ENCODE data around the gene ATP6V0A4.
"Not testable (repeated sequence)": the region's sequence is repeated elsewhere in the genome, so short reads cannot be mapped to it uniquely, and the experiment has no call there.

The ATP6V0A4 gene

GRCh38 chr7:138821912-138822311 lies 23.9 kb upstream of the ATP6V0A4 start:
- Mint-ChIP-seq H3K4me1 (no peaks in the 10 kb centered on the region), H3K36me3 (no peaks in the 10 kb centered on the region), H3K27ac (no peak overlapping the region), H3K27me3 (no peaks in the 10 kb centered on the region), H3K9me3 (peaks cover 0 to 6% of the 10 kb centered on the region in 2 donors), H3K4me3 (no peak overlapping the region)
- DNase-seq (no peak), ATAC-seq (replicated peaks) (no peak)

GRCh38 chr7:138819625-138820024 lies 21.6 kb upstream of the ATP6V0A4 start:
- Mint-ChIP-seq H3K27ac (no peak overlapping the region), H3K9me3 (no peaks in the 10 kb centered on the region), H3K27me3 (no peaks in the 10 kb centered on the region), H3K4me1 (no peaks in the 10 kb centered on the region), H3K36me3 (no peaks in the 10 kb centered on the region), H3K4me3 (no peak overlapping the region)
- DNase-seq: no peak
- ATAC-seq (replicated peaks): no peak

GRCh38 chr7:138816650-138817049 lies 18.7 kb upstream of the ATP6V0A4 start:
- no peaks in the 10 kb centered on the region for H3K4me1 Mint-ChIP-seq
- H3K27me3 Mint-ChIP-seq: no peaks in the 10 kb centered on the region
- H3K9me3 Mint-ChIP-seq: no peaks in the 10 kb centered on the region
- ATAC-seq (replicated peaks) (no peak), DNase-seq (no peak)
- no peak overlapping the region for H3K27ac Mint-ChIP-seq
- no peak overlapping the region for H3K4me3 Mint-ChIP-seq
- H3K36me3 Mint-ChIP-seq: no peaks in the 10 kb centered on the region

GRCh38 chr7:138814816-138815332 lies 16.9 kb upstream of the ATP6V0A4 start:
- no peak overlapping the region for H3K27ac Mint-ChIP-seq

GRCh38 chr7:138813945-138814344 lies 15.9 kb upstream of the ATP6V0A4 start:
- no peaks in the 10 kb centered on the region for H3K27me3 Mint-ChIP-seq
- H3K36me3 Mint-ChIP-seq: no peaks in the 10 kb centered on the region
- no peak overlapping the region for H3K4me3 Mint-ChIP-seq
- no peak overlapping the region for H3K27ac Mint-ChIP-seq
- no peak for ATAC-seq (replicated peaks)
- no peak for DNase-seq
- H3K4me1 Mint-ChIP-seq: no peaks in the 10 kb centered on the region
- no peaks in the 10 kb centered on the region for H3K9me3 Mint-ChIP-seq

More at GRCh38 chr7:138814816-138815332, 16.9 kb upstream of the ATP6V0A4 start:
- H3K4me1 Mint-ChIP-seq: no peaks in the 10 kb centered on the region
- H3K36me3 Mint-ChIP-seq: no peaks in the 10 kb centered on the region
- H3K27me3 Mint-ChIP-seq: no peaks in the 10 kb centered on the region
- ATAC-seq (replicated peaks) (no peak), DNase-seq (no peak)
- H3K9me3 Mint-ChIP-seq: no peaks in the 10 kb centered on the region
- H3K4me3 Mint-ChIP-seq: no peak overlapping the region

GRCh38 chr7:138811327-138811726 lies 13.3 kb upstream of the ATP6V0A4 start:
- not testable (repeated sequence) for H3K4me1 Mint-ChIP-seq; ATAC-seq (replicated peaks); H3K9me3 Mint-ChIP-seq; H3K4me3 Mint-ChIP-seq; H3K27ac Mint-ChIP-seq; DNase-seq; H3K27me3 Mint-ChIP-seq; H3K36me3 Mint-ChIP-seq

- Mint-ChIP-seq H3K36me3 (no peaks in the 10 kb centered on the region), H3K27me3 (peaks cover 0 to 2% of the 10 kb centered on the region in 2 donors), H3K27ac (no peak overlapping the region), H3K4me3 (no peak overlapping the region), H3K9me3 (peaks cover 0 to 3% of the 10 kb centered on the region in 2 donors), H3K4me1 (no peaks in the 10 kb centered on the region)
- no peak for DNase-seq
- ATAC-seq (replicated peaks): no peak
Measured at GRCh38 chr7:138809346-138809745, 11.3 kb upstream of the ATP6V0A4 start.

- Mint-ChIP-seq H3K9me3 (peaks cover 0 to 4% of the 10 kb centered on the region in 2 donors), H3K4me3 (no peak overlapping the region), H3K27me3 (peaks cover 0 to 8% of the 10 kb centered on the region in 2 donors), H3K4me1 (no peaks in the 10 kb centered on the region), H3K36me3 (no peaks in the 10 kb centered on the region), H3K27ac (no peak overlapping the region)
- ATAC-seq (replicated peaks): no peak
- DNase-seq: no peak
Measured at GRCh38 chr7:138804618-138805017, 6.6 kb upstream of the ATP6V0A4 start.

- Mint-ChIP-seq H3K4me3 (no peak overlapping the region), H3K4me1 (no peaks in the 10 kb centered on the region), H3K36me3 (no peaks in the 10 kb centered on the region), H3K27me3 (peaks cover 6 to 13% of the 10 kb centered on the region in 2 donors), H3K27ac (no peak overlapping the region), H3K9me3 (peaks cover 0 to 2% of the 10 kb centered on the region in 2 donors)
- ATAC-seq (replicated peaks): no peak
- DNase-seq: no peak
Measured at GRCh38 chr7:138802706-138803105, 4.7 kb upstream of the ATP6V0A4 start.

- Mint-ChIP-seq H3K36me3 (no peaks in the 10 kb centered on the region), H3K27me3 (peaks cover 12 to 19% of the 10 kb centered on the region in 2 donors), H3K9me3 (peaks cover 0 to 2% of the 10 kb centered on the region in 2 donors), H3K27ac (no peak overlapping the region), H3K4me1 (no peaks in the 10 kb centered on the region), H3K4me3 (no peak overlapping the region)
- ATAC-seq (replicated peaks) (no peak), DNase-seq (no peak)
Measured at GRCh38 chr7:138801256-138801655, 3.3 kb upstream of the ATP6V0A4 start.

GRCh38 chr7:138799336-138800000 lies 1.5 kb upstream of the ATP6V0A4 start:
- Mint-ChIP-seq H3K36me3 (no peaks in the 10 kb centered on the region), H3K27ac (no peak overlapping the region), H3K4me1 (no peaks in the 10 kb centered on the region), H3K27me3 (peaks cover 12 to 18% of the 10 kb centered on the region in 2 donors), H3K9me3 (peaks cover 0 to 2% of the 10 kb centered on the region in 2 donors), H3K4me3 (no peak overlapping the region)
- ATAC-seq (replicated peaks): no peak
- no peak for DNase-seq

GRCh38 chr7:138798836-138799235 lies 840 bp upstream of the ATP6V0A4 start:
- peaks cover 12% of the 10 kb centered on the region in 2 donors for H3K27me3 Mint-ChIP-seq
- DNase-seq (no peak), ATAC-seq (replicated peaks) (no peak)
- peaks cover 0 to under 1% of the 10 kb centered on the region in 2 donors for H3K9me3 Mint-ChIP-seq
- H3K4me3 Mint-ChIP-seq: no peak overlapping the region
- no peak overlapping the region for H3K27ac Mint-ChIP-seq
- H3K4me1 Mint-ChIP-seq: no peaks in the 10 kb centered on the region
- no peaks in the 10 kb centered on the region for H3K36me3 Mint-ChIP-seq

GRCh38 chr7:138797046-138797445 lies 950 bp downstream of the ATP6V0A4 start:
- not testable (repeated sequence) for DNase-seq; H3K4me3 Mint-ChIP-seq; H3K4me1 Mint-ChIP-seq; H3K36me3 Mint-ChIP-seq; H3K27ac Mint-ChIP-seq; ATAC-seq (replicated peaks); H3K9me3 Mint-ChIP-seq
- H3K27me3 Mint-ChIP-seq: peaks cover 10 to 12% of the 10 kb centered on the region in 2 donors

- Mint-ChIP-seq H3K4me3 (no peak overlapping the region), H3K36me3 (no peaks in the 10 kb centered on the region), H3K27me3 (peaks cover 10 to 12% of the 10 kb centered on the region in 2 donors), H3K27ac (no peak overlapping the region), H3K4me1 (no peaks in the 10 kb centered on the region), H3K9me3 (peaks cover 0 to 1% of the 10 kb centered on the region in 2 donors)
- DNase-seq (no peak), ATAC-seq (replicated peaks) (no peak)
Measured at GRCh38 chr7:138796038-138796615, 1.9 kb downstream of the ATP6V0A4 start.
